Hippocampal formation (tissue), 2 donors: ENCODE measurements around the gene ACRBP.
"Not testable (repeated sequence)": the region's sequence is repeated elsewhere in the genome, so short reads cannot be mapped to it uniquely, and the experiment has no call there.

Experiments used
- DNase-seq, 2 donors: peaks; one replicate each; lab custom pipeline; 2025; lab: John Stamatoyannopoulos, UW

Gene ACRBP

GRCh38 chr12:6614513-6615172, 32.6 kb downstream of the ACRBP start:
- DNase-seq, result no peak

GRCh38 chr12:6613776-6614512, 33.3 kb downstream of the ACRBP start:
- peak; percentile 96 to 99 for DNase-seq

GRCh38 chr12:6613015-6613775, 34.0 kb downstream of the ACRBP start:
- peak; percentile 78 to 99 for DNase-seq

- peak in 1 of 2 donors; percentile 82 for DNase-seq
Measured at GRCh38 chr12:6612652-6613014, 34.6 kb downstream of the ACRBP start.

- DNase-seq, result no peak
Measured at GRCh38 chr12:6612247-6612646, 35.0 kb downstream of the ACRBP start.

- no peak for DNase-seq
Measured at GRCh38 chr12:6608592-6609281, 38.5 kb downstream of the ACRBP start.

GRCh38 chr12:6607751-6608591, 39.3 kb downstream of the ACRBP start:
- DNase-seq, result peak; percentile 60

GRCh38 chr12:6606331-6607131, 40.7 kb downstream of the ACRBP start:
- peak in 1 of 2 donors; percentile 68 for DNase-seq

GRCh38 chr12:6605421-6606330, 41.6 kb downstream of the ACRBP start:
- no peak for DNase-seq

- DNase-seq, result no peak
Measured at GRCh38 chr12:6604259-6605029, 42.8 kb downstream of the ACRBP start.

- no peak for DNase-seq
Measured at GRCh38 chr12:6603095-6603567, 44.1 kb downstream of the ACRBP start.

GRCh38 chr12:6602526-6602925, 44.7 kb downstream of the ACRBP start:
- no peak for DNase-seq

GRCh38 chr12:6595673-6596072, 51.6 kb downstream of the ACRBP start:
- not testable (repeated sequence) for DNase-seq

GRCh38 chr12:6592087-6592486, 55.1 kb downstream of the ACRBP start:
- DNase-seq, result no peak
